GM18511 (cell line): ENCODE results near the gene OR13J1.
"Not testable (repeated sequence)": the region's sequence is repeated elsewhere in the genome, so short reads cannot be mapped to it uniquely, and the experiment has no call there.

ENCODE experiments used
- ATAC-seq: cut with Tn5 transposase; IDR thresholded peaks from one replicate; pipeline ENCODE4 v1.9.1; 2021; ENCODE audit warnings: mild to moderate bottlenecking, moderate library complexity; ENCODE audit not compliant: unreplicated experiment

OR13J1 gene

GRCh38 chr9:35905051-35905781 is 35.0 kb upstream of the OR13J1 start:
- no peak for ATAC-seq

- no peak for ATAC-seq
These were observed 34.1 kb upstream of the OR13J1 start for GRCh38 chr9:35904338-35904737.

GRCh38 chr9:35903049-35903448 is 32.8 kb upstream of the OR13J1 start:
- no peak for ATAC-seq

- no peak for ATAC-seq
These were observed 28.8 kb upstream of the OR13J1 start for GRCh38 chr9:35899021-35899420.

GRCh38 chr9:35898337-35898736 is 28.1 kb upstream of the OR13J1 start:
- no peak for ATAC-seq

GRCh38 chr9:35897376-35898099 is 27.3 kb upstream of the OR13J1 start:
- not testable (repeated sequence) for ATAC-seq

GRCh38 chr9:35896570-35896969 is 26.4 kb upstream of the OR13J1 start:
- ATAC-seq = no peak

- no peak for ATAC-seq
These were observed 21.9 kb upstream of the OR13J1 start for GRCh38 chr9:35892051-35892450.

GRCh38 chr9:35891646-35892045 is 21.4 kb upstream of the OR13J1 start:
- no peak for ATAC-seq

GRCh38 chr9:35884908-35885307 is 14.7 kb upstream of the OR13J1 start:
- not testable (repeated sequence) for ATAC-seq

GRCh38 chr9:35882996-35883395 is 12.8 kb upstream of the OR13J1 start:
- no peak for ATAC-seq

- no peak for ATAC-seq
These were observed 12.2 kb upstream of the OR13J1 start for GRCh38 chr9:35882263-35882848.

GRCh38 chr9:35872505-35872904 is 2.3 kb upstream of the OR13J1 start:
- no peak for ATAC-seq

GRCh38 chr9:35871545-35871944 is 1.3 kb upstream of the OR13J1 start:
- ATAC-seq = no peak

GRCh38 chr9:35869621-35870216 is 482 bp downstream of the OR13J1 start:
- no peak for ATAC-seq

GRCh38 chr9:35868933-35869332 is 1.3 kb downstream of the OR13J1 start:
- no peak for ATAC-seq

- no peak for ATAC-seq
These were observed 2.7 kb downstream of the OR13J1 start for GRCh38 chr9:35867538-35867937.

- ATAC-seq = no peak
These were observed 5.4 kb downstream of the OR13J1 start for GRCh38 chr9:35864695-35865255.

- no peak for ATAC-seq
These were observed 6.6 kb downstream of the OR13J1 start for GRCh38 chr9:35863583-35863982.

- ATAC-seq = no peak
These were observed 7.9 kb downstream of the OR13J1 start for GRCh38 chr9:35862328-35862727.

- ATAC-seq = no peak
These were observed 8.9 kb downstream of the OR13J1 start for GRCh38 chr9:35861161-35861897.
